Measurements from ENCODE around the gene GYPA.

DNA sequence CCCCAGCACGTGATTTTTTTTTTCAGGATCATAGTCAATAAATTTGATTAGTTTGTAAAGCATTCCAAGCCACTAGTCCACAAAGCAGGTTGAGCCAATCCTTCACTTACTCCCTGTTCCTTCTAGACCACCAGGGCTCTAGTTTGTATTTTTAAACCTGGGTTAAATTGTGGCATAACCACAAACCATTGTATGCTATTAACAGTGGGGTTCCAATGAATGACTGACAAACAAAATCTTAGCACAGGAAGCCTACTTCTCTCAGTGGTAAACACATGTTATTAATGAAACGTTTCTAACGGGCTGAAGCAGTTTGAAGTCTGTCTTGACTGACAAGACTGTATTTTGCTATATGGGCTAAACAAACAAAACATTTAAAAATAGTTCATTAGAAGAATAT lies 48.6 kb upstream of the GYPA start:
- TF ChIP-seq POLR2A (IDR thresholded peaks at IDR 0.05; ENCODE audit: low read depth, low read length) (no peak), RAD21 (IDR thresholded peaks at IDR 0.05; ENCODE audit: low read length) (no peak), FOS (IDR thresholded peaks at IDR 0.05; ENCODE audit: low read depth, low read length) (no peak)
- TF ChIP-seq, protein P1, sequence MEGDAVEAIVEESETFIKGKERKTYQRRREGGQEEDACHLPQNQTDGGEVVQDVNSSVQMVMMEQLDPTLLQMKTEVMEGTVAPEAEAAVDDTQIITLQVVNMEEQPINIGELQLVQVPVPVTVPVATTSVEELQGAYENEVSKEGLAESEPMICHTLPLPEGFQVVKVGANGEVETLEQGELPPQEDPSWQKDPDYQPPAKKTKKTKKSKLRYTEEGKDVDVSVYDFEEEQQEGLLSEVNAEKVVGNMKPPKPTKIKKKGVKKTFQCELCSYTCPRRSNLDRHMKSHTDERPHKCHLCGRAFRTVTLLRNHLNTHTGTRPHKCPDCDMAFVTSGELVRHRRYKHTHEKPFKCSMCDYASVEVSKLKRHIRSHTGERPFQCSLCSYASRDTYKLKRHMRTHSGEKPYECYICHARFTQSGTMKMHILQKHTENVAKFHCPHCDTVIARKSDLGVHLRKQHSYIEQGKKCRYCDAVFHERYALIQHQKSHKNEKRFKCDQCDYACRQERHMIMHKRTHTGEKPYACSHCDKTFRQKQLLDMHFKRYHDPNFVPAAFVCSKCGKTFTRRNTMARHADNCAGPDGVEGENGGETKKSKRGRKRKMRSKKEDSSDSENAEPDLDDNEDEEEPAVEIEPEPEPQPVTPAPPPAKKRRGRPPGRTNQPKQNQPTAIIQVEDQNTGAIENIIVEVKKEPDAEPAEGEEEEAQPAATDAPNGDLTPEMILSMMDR (conservative IDR thresholded peaks at IDR 0.05; ENCODE audit: low read depth, low read length) = no peak

All from IMR-90 (cell line).